Activated CD4-positive, alpha-beta T cell treated with anti-CD3 and anti-CD28 coated beads for 4 hours (primary cell): Measurements from ENCODE around the gene HAO1.
"Not testable (repeated sequence)": the region's sequence is repeated elsewhere in the genome, so short reads cannot be mapped to it uniquely, and the experiment has no call there.

Experiments
- DNase-seq, 2 donors: peaks; one replicate each; pipeline ENCODE4 v3.0.0-alpha.2; 2020

The HAO1 gene

GRCh38 chr20:7940341-7940740 lies at the start of gene HAO1:
Gene HAO1 (minus strand): TSS chr20:7940458. CDS start chr20:7940422, 36 bp downstream.
- DNase-seq = no peak

DNA sequence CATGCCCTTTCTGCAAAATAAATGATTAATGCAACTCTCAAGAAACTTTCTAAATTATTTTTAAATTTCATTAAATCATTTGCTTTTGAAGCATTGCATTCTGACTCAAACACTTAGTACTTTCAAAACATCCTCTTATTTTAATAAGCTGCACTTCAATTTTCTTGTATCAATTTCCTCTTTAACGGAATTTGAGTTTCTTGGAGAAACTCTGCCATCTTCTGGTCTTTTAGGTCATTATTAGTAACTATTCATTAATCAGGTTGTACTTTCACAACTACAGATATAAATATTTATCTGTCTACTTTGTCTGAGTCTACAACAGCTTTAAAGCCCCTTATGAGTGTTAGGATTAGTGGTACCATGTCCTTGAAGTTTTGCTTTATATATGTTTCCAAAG lies 49.1 kb upstream of the HAO1 start:
- no peak for DNase-seq

DNA sequence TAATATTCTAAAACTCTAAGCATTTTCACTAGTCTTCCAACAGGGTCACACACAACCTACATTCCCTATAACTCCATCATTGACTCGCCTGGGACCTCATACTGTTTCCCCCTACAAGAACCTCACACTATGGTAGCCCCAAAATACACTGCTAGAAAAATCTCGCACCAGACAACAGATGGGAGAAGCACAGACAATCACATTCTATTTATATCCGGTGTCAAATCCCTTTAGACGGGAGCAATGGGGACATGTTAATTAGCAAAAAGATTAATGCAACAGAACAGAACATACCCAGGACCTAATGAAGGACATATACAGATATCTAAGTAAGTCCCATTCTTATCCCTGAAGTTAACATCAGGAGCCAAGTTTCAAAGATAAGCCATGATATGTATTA lies 45.7 kb upstream of the HAO1 start:
- no peak for DNase-seq

- DNase-seq = no peak
Measured at GRCh38 chr20:7984192-7984591, 43.9 kb upstream of the HAO1 start.

DNA sequence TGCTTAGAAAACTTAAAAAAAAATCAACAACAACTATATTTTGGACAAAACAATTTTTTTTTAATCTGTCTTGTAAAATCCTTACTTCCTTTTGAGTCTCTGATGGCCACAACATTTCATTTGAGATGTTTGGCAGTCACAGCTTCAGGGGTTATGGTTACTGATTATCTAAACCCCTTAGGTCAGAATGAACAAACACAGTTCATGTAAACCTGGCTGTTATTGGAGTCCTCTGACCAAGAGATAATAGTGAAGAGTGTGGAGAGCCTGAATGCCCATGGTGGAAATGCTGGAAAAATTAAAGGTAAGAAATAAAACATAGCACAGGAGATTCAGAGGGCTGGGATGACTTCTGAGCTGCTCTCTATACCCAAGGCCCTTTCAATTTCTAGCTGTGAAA lies 41.1 kb upstream of the HAO1 start:
- DNase-seq = no peak

DNA sequence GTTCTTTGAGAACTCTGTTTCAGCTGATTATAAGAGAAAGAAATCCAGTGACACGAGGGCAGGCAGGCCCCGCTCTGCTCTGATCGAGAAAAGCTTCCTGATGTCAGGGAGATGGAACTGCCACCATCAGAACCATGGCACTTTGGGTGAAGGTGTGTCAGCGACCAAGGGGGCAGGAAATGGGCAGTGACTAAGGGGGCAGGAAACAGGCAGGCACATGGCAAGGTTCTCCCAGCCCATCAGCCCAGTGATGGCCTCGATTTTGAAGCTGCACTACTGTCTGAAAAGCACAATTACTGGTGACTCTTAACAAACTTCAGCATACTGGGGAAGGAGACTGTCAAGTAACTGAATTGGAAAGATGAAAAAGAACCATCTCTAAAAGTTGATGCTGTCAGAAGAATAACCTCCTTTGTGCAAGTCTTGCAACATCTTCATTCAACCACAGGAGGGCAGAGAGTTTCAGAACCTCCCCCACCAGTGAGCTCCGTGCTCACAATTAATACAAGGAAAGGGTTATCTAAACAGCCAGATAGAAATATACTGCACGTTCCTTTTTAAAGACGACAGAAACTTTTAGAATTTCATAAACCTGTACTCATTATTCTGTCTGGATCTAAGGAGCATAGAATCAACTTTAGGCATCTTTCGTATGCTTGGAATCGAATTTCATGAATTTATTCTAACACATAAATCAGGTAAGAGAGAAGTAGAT lies 40.2 kb upstream of the HAO1 start:
- DNase-seq = no peak

GRCh38 chr20:7977709-7978108 lies 37.5 kb upstream of the HAO1 start:
- no peak for DNase-seq

- DNase-seq = no peak
Measured at GRCh38 chr20:7975851-7976414, 35.7 kb upstream of the HAO1 start.

DNA sequence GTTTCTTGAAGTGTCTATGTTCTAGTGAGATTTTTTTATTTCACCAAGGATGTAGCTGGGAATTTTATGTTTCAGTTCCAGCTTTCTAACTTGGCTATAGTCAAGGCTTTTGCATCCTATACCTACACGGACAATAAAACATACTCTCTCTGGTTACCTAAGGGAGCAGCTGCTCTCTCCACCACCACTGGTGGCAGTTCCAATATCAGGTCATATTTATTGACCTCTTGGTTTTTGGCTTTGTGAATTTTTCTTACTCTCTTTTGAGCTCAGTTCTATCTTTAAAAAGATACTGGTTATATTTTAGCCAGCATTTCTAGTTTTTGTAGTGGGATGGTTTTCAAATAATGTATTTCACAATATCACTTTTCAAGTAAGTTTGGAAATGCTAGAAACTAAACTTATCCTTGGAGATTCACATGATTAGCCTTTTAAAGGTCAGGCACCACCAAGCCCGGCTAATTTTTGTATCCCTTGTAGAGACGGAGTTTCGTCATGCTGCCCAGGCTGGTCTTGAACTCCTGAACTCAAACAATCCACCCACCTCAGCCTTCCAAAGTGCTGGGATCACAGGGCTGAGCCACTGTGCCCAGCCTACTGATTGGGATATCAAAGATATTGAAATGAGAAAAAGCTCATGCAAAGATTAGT lies 34.7 kb upstream of the HAO1 start:
- DNase-seq = no peak

- no peak for DNase-seq
Measured at GRCh38 chr20:7971536-7972280, 31.4 kb upstream of the HAO1 start.

GRCh38 chr20:7967199-7967844 lies 27.1 kb upstream of the HAO1 start:
- DNase-seq = no peak

DNA sequence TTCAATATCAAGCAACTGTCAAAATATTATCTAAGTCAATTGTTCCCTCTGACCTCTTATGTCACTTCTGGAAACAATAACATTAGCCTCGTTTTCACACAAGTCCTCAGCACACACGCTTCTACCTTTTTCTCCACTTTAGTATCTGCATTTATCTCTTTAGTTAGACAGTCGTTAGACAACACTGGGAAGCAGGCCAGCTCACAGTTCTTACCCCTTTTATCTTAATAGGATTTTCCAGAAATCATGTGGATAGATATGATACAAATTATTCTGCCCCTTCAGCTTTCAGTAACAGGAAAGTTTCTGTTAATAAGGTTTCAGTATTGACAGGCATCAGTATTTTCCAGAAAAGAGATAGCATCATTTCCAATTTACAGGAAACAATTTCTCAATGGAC lies 25.9 kb upstream of the HAO1 start:
- DNase-seq = no peak

GRCh38 chr20:7959484-7959883 lies 19.2 kb upstream of the HAO1 start:
- no peak for DNase-seq

GRCh38 chr20:7956561-7956960 lies 16.3 kb upstream of the HAO1 start:
- not testable (repeated sequence) for DNase-seq

GRCh38 chr20:7950387-7950786 lies 10.1 kb upstream of the HAO1 start:
- no peak for DNase-seq

GRCh38 chr20:7943891-7944290 lies 3.6 kb upstream of the HAO1 start:
- no peak for DNase-seq

GRCh38 chr20:7939663-7940062 lies 595 bp downstream of the HAO1 start:
- DNase-seq = no peak

- no peak for DNase-seq
Measured at GRCh38 chr20:7938058-7938457, 2.2 kb downstream of the HAO1 start.

DNA sequence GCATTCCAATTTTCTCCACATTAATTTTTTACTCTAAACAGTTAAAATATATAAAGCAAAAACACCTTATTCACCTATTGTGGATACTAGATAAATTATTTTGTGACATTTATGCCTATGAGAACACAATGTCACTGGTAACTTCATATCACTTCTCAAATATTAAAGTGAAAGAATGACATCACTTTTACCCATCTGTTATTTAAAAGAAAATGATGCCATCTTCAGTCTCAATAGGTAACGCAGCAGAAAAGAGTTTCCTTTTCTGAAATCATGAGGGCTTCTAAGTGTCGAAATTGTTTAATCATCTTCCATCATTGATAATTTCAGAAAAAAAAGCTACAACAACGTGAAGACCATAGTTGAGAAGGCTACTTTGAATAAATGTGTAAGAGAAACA lies 2.9 kb downstream of the HAO1 start:
- DNase-seq = no peak

DNA sequence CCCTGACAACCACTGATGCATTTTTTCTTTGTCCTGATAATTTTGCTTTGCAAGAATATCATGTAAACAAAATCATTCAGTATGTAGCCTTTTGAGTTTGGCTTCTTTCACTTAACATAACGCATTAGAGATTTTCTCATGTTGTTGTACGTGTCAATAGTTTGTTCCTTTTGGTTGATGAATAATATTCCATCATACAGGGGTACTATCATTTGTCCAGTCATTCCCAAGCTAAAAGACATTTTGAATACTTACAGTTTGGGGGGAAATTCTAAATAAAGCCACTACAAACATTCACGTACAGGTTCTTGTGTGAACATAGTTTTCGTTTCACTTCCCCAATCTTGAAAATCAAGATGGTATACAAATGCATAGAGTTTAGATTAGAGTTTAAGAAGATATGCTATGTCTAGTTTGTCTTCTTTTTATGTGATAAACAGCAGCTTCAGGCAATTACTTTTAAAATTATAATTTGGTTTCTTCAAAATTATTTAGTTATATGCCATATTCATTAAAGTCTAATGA lies 5.2 kb downstream of the HAO1 start:
- no peak for DNase-seq

DNA sequence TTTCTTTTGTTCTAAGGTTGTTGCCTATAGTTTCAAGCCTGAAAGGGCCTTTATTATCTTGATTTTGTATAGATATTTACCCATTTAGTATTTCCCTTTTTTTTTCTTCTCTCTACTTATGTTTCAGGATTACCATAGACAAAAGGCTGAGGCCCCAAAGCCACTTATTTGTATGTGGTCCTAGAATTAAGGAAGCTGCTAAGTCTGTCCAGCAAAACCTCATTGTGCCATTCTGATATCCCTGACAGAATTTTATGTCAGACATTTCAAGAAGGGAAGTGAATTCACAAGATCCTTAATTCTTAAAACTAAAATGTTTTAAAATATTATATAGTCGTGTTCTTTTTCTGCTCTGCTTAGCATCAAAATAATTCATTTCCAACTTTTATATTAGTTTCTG lies 6.9 kb downstream of the HAO1 start:
- DNase-seq = no peak

GRCh38 chr20:7930343-7930742 lies 9.9 kb downstream of the HAO1 start:
- no peak for DNase-seq

GRCh38 chr20:7926767-7927166 lies 13.5 kb downstream of the HAO1 start:
- no peak for DNase-seq
